ENCODE data around the gene ITGA2. TPM values are rescaled to one million over a fixed set of nuclear protein-coding genes. Genes with fewer than 3 reads are reported as not detected.

Gene ITGA2
- total RNA-seq, 1 experiment from 2014 or later = 0.69 TPM

- Histone ChIP-seq H3K4me1 (ENCODE audit: insufficient read depth, low read length, poor library complexity, severe bottlenecking) (no peaks in the 10 kb centered on the region), H3K27ac (ENCODE audit: low read depth, low read length, poor library complexity, severe bottlenecking) (no peak overlapping the region)
- no TSS peak for BruUV-seq (replicated peaks)
Observed at GRCh38 chr5:53010814-53011213, 21.7 kb downstream of the ITGA2 start.

GRCh38 chr5:53011233-53011632 lies 22.1 kb downstream of the ITGA2 start:
- no peaks in the 10 kb centered on the region for H3K27me3 ChIP-seq (replicated peaks; ENCODE audit: insufficient read depth, low read depth, low read length, poor library complexity)
- TF ChIP-seq EZH2 (IDR thresholded peaks at IDR 0.05; ENCODE audit: borderline replicate concordance, low read depth, low read length, poor library complexity, severe bottlenecking) (no peak), CTCF (conservative IDR thresholded peaks at IDR 0.05; ENCODE audit: low read depth, low read length) (no peak)
- POLR2A ChIA-PET (ENCODE audit: low non-redundant PET) = no interaction called here
- no peak overlapping the region for H3K27ac ChIP-seq (ENCODE audit: low read depth, low read length, poor library complexity, severe bottlenecking)
- no peaks in the 10 kb centered on the region for H3K36me3 ChIP-seq (ENCODE audit: insufficient read depth, low read length, poor library complexity, severe bottlenecking)
- DNase-seq (ENCODE audit: low spot score) = no peak
- CTCF ChIA-PET = no interaction called here
- intact Hi-C loops (cut with micrococcal nuclease; ENCODE audit: unreplicated experiment) = no loop called here
- no peak overlapping the region for H3K4me3 ChIP-seq (ENCODE audit: low read depth, low read length, poor library complexity, severe bottlenecking)
- no peaks in the 10 kb centered on the region for H3K9me3 ChIP-seq (ENCODE audit: low read depth, low read length, poor library complexity, severe bottlenecking)
- H3K4me1 ChIP-seq (ENCODE audit: insufficient read depth, low read length, poor library complexity, severe bottlenecking) = no peaks in the 10 kb centered on the region
- BruUV-seq (replicated peaks) = no TSS peak

More at GRCh38 chr5:53010814-53011213, 21.7 kb downstream of the ITGA2 start:
- DNase-seq (ENCODE audit: low spot score) = no peak
- Histone ChIP-seq H3K9me3 (ENCODE audit: low read depth, low read length, poor library complexity, severe bottlenecking) (no peaks in the 10 kb centered on the region), H3K4me3 (ENCODE audit: low read depth, low read length, poor library complexity, severe bottlenecking) (no peak overlapping the region), H3K27me3 (replicated peaks; ENCODE audit: insufficient read depth, low read depth, low read length, poor library complexity) (no peaks in the 10 kb centered on the region), H3K36me3 (ENCODE audit: insufficient read depth, low read length, poor library complexity, severe bottlenecking) (no peaks in the 10 kb centered on the region)
- CTCF ChIA-PET = no interaction called here
- intact Hi-C loops (cut with micrococcal nuclease; ENCODE audit: unreplicated experiment) = no loop called here
- POLR2A ChIA-PET (ENCODE audit: low non-redundant PET) = no interaction called here
- no peak for TF ChIP-seq EZH2 (IDR thresholded peaks at IDR 0.05; ENCODE audit: borderline replicate concordance, low read depth, low read length, poor library complexity, severe bottlenecking)
- TF ChIP-seq CTCF (conservative IDR thresholded peaks at IDR 0.05; ENCODE audit: low read depth, low read length) = no peak

GRCh38 chr5:53013857-53014256 lies 24.7 kb downstream of the ITGA2 start:
- Histone ChIP-seq H3K36me3 (ENCODE audit: insufficient read depth, low read length, poor library complexity, severe bottlenecking) (no peaks in the 10 kb centered on the region), H3K27me3 (replicated peaks; ENCODE audit: insufficient read depth, low read depth, low read length, poor library complexity) (no peaks in the 10 kb centered on the region), H3K4me3 (ENCODE audit: low read depth, low read length, poor library complexity, severe bottlenecking) (no peak overlapping the region), H3K27ac (ENCODE audit: low read depth, low read length, poor library complexity, severe bottlenecking) (no peak overlapping the region), H3K9me3 (ENCODE audit: low read depth, low read length, poor library complexity, severe bottlenecking) (no peaks in the 10 kb centered on the region), H3K4me1 (ENCODE audit: insufficient read depth, low read length, poor library complexity, severe bottlenecking) (no peaks in the 10 kb centered on the region)
- no TSS peak for BruUV-seq (replicated peaks)
- ChIA-PET POLR2A (ENCODE audit: low non-redundant PET) (no interaction called here), CTCF (no interaction called here)
- no peak for DNase-seq (ENCODE audit: low spot score)
- intact Hi-C loops (cut with micrococcal nuclease; ENCODE audit: unreplicated experiment) = no loop called here
- TF ChIP-seq CTCF (conservative IDR thresholded peaks at IDR 0.05; ENCODE audit: low read depth, low read length) (no peak), EZH2 (IDR thresholded peaks at IDR 0.05; ENCODE audit: borderline replicate concordance, low read depth, low read length, poor library complexity, severe bottlenecking) (no peak)
